SH-SY5Y (cell line): ENCODE data around the gene ETV6.

ENCODE experiments used
- GATA2 ChIP-seq: IDR thresholded peaks from 2 replicates; pipeline ENCODE4 v1.6.1; 2011; ENCODE audit warnings: mild to moderate bottlenecking, low read depth, low read length
- GATA3 ChIP-seq: IDR thresholded peaks from 2 replicates; pipeline ENCODE4 v1.6.1; 2011; ENCODE audit warnings: low read depth, mild to moderate bottlenecking, low read length, moderate library complexity

- TF ChIP-seq GATA3, result no peak
- no peak for TF ChIP-seq GATA2
Measured at GRCh38 chr12:11696084-11696483, 46.6 kb downstream of the ETV6 start.
